Activated CD4-positive, alpha-beta T cell treated with anti-CD3 and anti-CD28 coated beads, Interleukin-2, amount 10 ng/mL, durations not matched to agents 24 days and 14 days (primary cell): ENCODE results near the gene FGFBP1. TPM values are rescaled to one million over a fixed set of nuclear protein-coding genes. Genes with fewer than 3 reads are reported as not detected.

Experiments
- DNase-seq: peaks from one replicate; pipeline ENCODE4 v3.0.0; 2022
- H3K27ac Mint-ChIP-seq: one replicate; pipeline ENCODE4 v1.8.0; 2022; ENCODE audit warnings: mild to moderate bottlenecking, mixed read lengths
- H3K27me3 Mint-ChIP-seq: one replicate; pipeline ENCODE4 v1.8.0; 2022; ENCODE audit warnings: mixed read lengths
- H3K36me3 Mint-ChIP-seq: one replicate; pipeline ENCODE4 v1.8.0; 2022; ENCODE audit warnings: low read depth, mild to moderate bottlenecking, mixed read lengths
- H3K4me1 Mint-ChIP-seq: one replicate; pipeline ENCODE4 v1.8.0; 2021; ENCODE audit warnings: mixed read lengths
- H3K4me3 Mint-ChIP-seq: one replicate; pipeline ENCODE4 v1.8.0; 2022; ENCODE audit warnings: mild to moderate bottlenecking, moderate library complexity, mixed read lengths
- H3K9me3 Mint-ChIP-seq: one replicate; pipeline ENCODE4 v1.8.0; 2021; ENCODE audit warnings: mixed read lengths
- intact Hi-C: fragments of 100-400 bp; cut with micrococcal nuclease; formaldehyde crosslinking; loops from one replicate; pipeline ENCODE4 v1.15.1; 2023
- total RNA-seq: library from RNA; stranded (reverse); gene quantifications from 2 replicates; pipeline ENCODE4 v1.2.3, GENCODE V29; 2022

The FGFBP1 gene
- total RNA-seq, 1 donor from 2014 or later = not detected

DNA sequence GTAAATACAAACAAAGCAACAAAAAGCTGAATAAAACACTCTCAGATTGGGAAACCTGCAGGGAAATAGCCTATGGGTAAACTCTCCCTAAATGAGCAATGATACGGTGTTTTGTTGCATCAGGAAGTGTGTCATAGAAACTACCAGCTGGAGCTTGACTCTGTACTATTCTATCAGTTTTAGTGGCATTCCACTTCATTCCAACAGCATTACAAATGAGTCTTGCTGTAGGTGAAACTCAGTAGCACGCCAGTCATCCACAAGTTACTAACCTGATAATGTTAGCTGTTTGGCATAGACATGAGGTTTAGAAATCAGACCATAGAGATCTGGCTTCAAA, 24.9 kb downstream of the FGFBP1 start:
- intact Hi-C loops = no loop called here
- DNase-seq = no peak
- Mint-ChIP-seq H3K4me1 (no peaks in the 10 kb centered on the region), H3K36me3 (no peaks in the 10 kb centered on the region), H3K9me3 (peaks cover 4% of the 10 kb centered on the region), H3K27me3 (peaks cover 14% of the 10 kb centered on the region), H3K4me3 (no peak overlapping the region), H3K27ac (no peak overlapping the region)

GRCh38 chr4:15912961-15913630, 25.4 kb downstream of the FGFBP1 start:
- no peak for DNase-seq
- intact Hi-C loops = no loop called here
- Mint-ChIP-seq H3K9me3 (peaks cover 4% of the 10 kb centered on the region), H3K4me1 (no peaks in the 10 kb centered on the region), H3K4me3 (no peak overlapping the region), H3K27me3 (peaks cover 15% of the 10 kb centered on the region), H3K36me3 (no peaks in the 10 kb centered on the region), H3K27ac (no peak overlapping the region)

DNA sequence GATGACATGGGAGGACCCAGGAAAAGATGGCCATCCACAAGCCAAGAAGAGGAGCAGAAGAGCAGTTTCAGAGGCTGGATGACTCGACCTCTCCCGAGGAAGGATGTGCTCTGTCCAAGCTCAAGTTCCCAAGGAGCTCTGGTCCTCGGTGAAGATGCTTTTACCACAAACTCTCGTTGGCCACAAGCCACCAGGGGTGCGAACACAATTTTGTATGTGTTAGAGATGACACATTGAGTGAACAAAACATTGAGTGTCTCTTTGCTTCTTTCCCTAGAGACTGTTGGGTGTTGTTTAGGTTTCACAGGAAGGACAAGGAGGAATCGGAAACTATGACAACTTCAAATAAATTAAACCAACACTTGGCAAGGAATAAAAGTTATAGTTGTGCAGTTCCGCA, 26.3 kb downstream of the FGFBP1 start:
- Mint-ChIP-seq H3K4me1 (no peaks in the 10 kb centered on the region), H3K36me3 (no peaks in the 10 kb centered on the region), H3K27ac (no peak overlapping the region), H3K27me3 (peaks cover 15% of the 10 kb centered on the region), H3K9me3 (peaks cover 4% of the 10 kb centered on the region), H3K4me3 (no peak overlapping the region)
- DNase-seq = no peak
- intact Hi-C loops = no loop called here

GRCh38 chr4:15910155-15910940, 28.2 kb downstream of the FGFBP1 start:
- no peaks in the 10 kb centered on the region for H3K36me3 Mint-ChIP-seq
- intact Hi-C loops = no loop called here
- peaks cover 10% of the 10 kb centered on the region for H3K27me3 Mint-ChIP-seq
- H3K4me1 Mint-ChIP-seq = no peaks in the 10 kb centered on the region
- no peak overlapping the region for H3K27ac Mint-ChIP-seq
- no peak overlapping the region for H3K4me3 Mint-ChIP-seq
- no peak for DNase-seq
- H3K9me3 Mint-ChIP-seq = no peaks in the 10 kb centered on the region

DNA sequence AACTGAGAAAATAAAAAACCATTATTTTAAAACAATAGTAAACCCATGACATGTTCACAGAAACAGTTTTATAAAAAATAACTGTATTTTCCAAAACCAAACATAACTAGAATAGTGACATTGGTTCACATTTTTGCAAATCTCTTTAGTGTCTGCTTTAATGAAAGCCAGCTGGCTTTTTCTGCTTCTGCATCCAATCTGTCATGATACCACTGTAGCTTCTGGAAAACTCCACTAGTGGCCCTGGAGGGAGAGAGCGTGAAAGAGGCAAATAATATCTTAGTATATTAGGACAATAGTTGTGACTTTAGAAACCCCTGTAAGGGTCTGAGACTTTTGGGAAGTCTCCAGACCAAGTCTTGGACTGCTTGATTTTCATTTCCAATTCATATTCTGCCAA, 31.1 kb downstream of the FGFBP1 start:
- no peak overlapping the region for H3K4me3 Mint-ChIP-seq
- H3K9me3 Mint-ChIP-seq = no peaks in the 10 kb centered on the region
- intact Hi-C loops = no loop called here
- DNase-seq = no peak
- H3K27me3 Mint-ChIP-seq = peaks cover 11% of the 10 kb centered on the region
- no peaks in the 10 kb centered on the region for H3K36me3 Mint-ChIP-seq
- H3K27ac Mint-ChIP-seq = no peak overlapping the region
- H3K4me1 Mint-ChIP-seq = peaks cover 3% of the 10 kb centered on the region

DNA sequence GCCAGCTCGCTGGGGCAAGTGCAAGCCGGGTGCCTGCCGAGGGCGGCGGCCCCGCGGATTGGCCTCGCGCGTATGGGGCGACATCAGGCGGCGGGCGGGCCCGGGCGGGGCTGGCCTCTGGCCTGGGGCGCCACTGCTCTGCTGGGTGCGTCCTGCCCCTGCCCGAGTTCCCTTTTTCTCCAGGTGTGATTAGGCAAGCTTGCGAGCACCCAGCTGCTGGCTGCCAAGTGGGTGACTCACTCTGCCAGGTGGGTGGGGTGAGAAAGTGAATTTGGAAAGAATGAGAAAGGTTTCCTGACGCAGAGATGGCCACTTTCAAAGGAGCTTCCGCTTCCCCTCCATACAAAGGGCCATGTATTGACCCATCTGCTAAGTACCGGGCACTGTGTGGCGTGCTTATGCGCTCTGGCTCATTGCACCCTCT, 32.5 kb downstream of the FGFBP1 start:
- H3K27ac Mint-ChIP-seq = no peak overlapping the region
- peaks cover 5% of the 10 kb centered on the region for H3K4me1 Mint-ChIP-seq
- no peaks in the 10 kb centered on the region for H3K36me3 Mint-ChIP-seq
- no peak overlapping the region for H3K4me3 Mint-ChIP-seq
- no peaks in the 10 kb centered on the region for H3K9me3 Mint-ChIP-seq
- DNase-seq = no peak
- intact Hi-C loops = no loop called here
- peaks cover 10% of the 10 kb centered on the region for H3K27me3 Mint-ChIP-seq

DNA sequence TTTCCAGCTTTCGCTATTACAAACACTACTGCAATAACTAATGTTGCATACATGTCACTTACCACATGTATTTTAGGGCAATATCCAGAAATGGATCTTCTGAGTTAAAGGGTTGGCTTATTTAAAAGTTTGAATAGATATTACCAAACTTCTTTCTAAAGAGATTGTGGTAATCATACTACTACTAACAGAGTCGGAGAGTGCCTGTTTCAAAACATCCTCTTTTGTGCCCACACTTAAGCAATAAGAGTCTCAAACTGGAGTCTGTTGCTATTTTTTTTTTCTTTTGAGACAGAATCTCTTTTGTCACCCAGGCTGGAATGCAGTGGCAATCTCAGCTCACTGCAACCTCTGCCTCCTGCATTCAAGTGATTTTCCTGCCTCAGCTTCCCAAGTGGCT, 35.8 kb downstream of the FGFBP1 start:
- Mint-ChIP-seq H3K27ac (no peak overlapping the region), H3K9me3 (no peaks in the 10 kb centered on the region), H3K27me3 (peaks cover 17% of the 10 kb centered on the region), H3K36me3 (no peaks in the 10 kb centered on the region), H3K4me3 (no peak overlapping the region), H3K4me1 (peaks cover 5% of the 10 kb centered on the region)
- no peak for DNase-seq
- intact Hi-C loops = no loop called here

DNA sequence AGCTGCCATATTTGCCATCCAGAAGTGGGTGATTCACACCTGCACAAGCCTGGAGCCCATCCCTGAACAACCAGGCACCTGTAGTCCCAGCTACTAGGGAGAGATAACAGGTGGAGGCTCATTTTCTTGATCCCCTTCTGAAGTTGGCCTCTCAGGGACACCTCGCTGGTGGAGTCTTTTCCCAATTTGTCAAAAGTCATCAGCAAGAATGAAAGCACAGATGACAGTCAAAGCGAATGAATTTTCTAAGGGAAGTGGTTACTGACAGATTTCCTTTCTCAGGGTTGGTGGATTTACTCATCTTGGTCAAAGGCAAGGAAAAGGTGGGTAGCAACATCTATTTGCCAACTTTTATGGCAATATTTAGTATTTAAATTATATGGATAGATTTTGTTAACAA, 36.5 kb downstream of the FGFBP1 start:
- H3K27me3 Mint-ChIP-seq = peaks cover 19% of the 10 kb centered on the region
- H3K9me3 Mint-ChIP-seq = no peaks in the 10 kb centered on the region
- peaks cover 5% of the 10 kb centered on the region for H3K4me1 Mint-ChIP-seq
- H3K36me3 Mint-ChIP-seq = no peaks in the 10 kb centered on the region
- intact Hi-C loops = no loop called here
- H3K4me3 Mint-ChIP-seq = no peak overlapping the region
- no peak overlapping the region for H3K27ac Mint-ChIP-seq
- no peak for DNase-seq

- intact Hi-C loops = no loop called here
- Mint-ChIP-seq H3K4me1 (peaks cover 5% of the 10 kb centered on the region), H3K27me3 (peaks cover 21% of the 10 kb centered on the region), H3K4me3 (no peak overlapping the region), H3K9me3 (no peaks in the 10 kb centered on the region), H3K36me3 (no peaks in the 10 kb centered on the region), H3K27ac (no peak overlapping the region)
- DNase-seq = no peak
These were observed 37.5 kb downstream of the FGFBP1 start for GRCh38 chr4:15901007-15901406.

- Mint-ChIP-seq H3K4me3 (no peak overlapping the region), H3K4me1 (peaks cover 5% of the 10 kb centered on the region)
These were observed 39.0 kb downstream of the FGFBP1 start for GRCh38 chr4:15899511-15899910.

DNA sequence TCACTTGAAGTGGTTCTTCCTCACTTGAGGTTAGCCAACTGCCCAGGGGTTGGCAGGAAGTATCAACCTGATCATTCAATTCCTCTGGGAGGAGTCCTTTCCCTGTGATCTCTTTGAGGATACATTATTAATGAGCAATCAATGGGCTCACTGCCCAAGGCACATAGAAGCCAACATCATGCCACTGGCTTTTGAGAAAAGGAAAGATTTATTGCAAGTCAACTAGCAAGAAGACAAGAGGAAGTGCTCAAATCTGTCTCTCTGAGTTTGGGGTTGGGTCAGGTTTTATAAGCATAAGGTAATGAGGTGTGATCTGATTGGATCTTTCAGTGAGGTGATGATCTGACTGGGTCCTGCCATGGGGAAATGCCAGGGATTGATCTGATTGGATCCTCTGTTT, 39.6 kb downstream of the FGFBP1 start:
- Mint-ChIP-seq H3K36me3 (no peaks in the 10 kb centered on the region), H3K4me3 (no peak overlapping the region), H3K4me1 (peaks cover 5% of the 10 kb centered on the region), H3K9me3 (no peaks in the 10 kb centered on the region), H3K27ac (no peak overlapping the region), H3K27me3 (peaks cover 26% of the 10 kb centered on the region)
- intact Hi-C loops = no loop called here
- no peak for DNase-seq

More at GRCh38 chr4:15899511-15899910, 39.0 kb downstream of the FGFBP1 start:
- no peak for DNase-seq
- intact Hi-C loops = no loop called here
- Mint-ChIP-seq H3K36me3 (no peaks in the 10 kb centered on the region), H3K27me3 (peaks cover 24% of the 10 kb centered on the region), H3K9me3 (no peaks in the 10 kb centered on the region), H3K27ac (no peak overlapping the region)

GRCh38 chr4:15897577-15897976, 41.0 kb downstream of the FGFBP1 start:
- DNase-seq = no peak
- Mint-ChIP-seq H3K4me3 (no peak overlapping the region), H3K36me3 (no peaks in the 10 kb centered on the region), H3K27me3 (peaks cover 25% of the 10 kb centered on the region), H3K4me1 (peaks cover 4% of the 10 kb centered on the region), H3K27ac (no peak overlapping the region), H3K9me3 (no peaks in the 10 kb centered on the region)
- intact Hi-C loops = no loop called here

GRCh38 chr4:15894921-15895916, 43.3 kb downstream of the FGFBP1 start:
- Mint-ChIP-seq H3K36me3 (no peaks in the 10 kb centered on the region), H3K27ac (no peak overlapping the region), H3K27me3 (peaks cover 24% of the 10 kb centered on the region), H3K4me1 (no peaks in the 10 kb centered on the region), H3K4me3 (no peak overlapping the region), H3K9me3 (no peaks in the 10 kb centered on the region)
- DNase-seq = no peak
- intact Hi-C loops = no loop called here

GRCh38 chr4:15894393-15894792, 44.1 kb downstream of the FGFBP1 start:
- intact Hi-C loops = no loop called here
- H3K27ac Mint-ChIP-seq = no peak overlapping the region

More at GRCh38 chr4:15894393-15894792, 44.1 kb downstream of the FGFBP1 start:
- H3K36me3 Mint-ChIP-seq = no peaks in the 10 kb centered on the region
- H3K27me3 Mint-ChIP-seq = peaks cover 22% of the 10 kb centered on the region
- no peak for DNase-seq
- H3K4me1 Mint-ChIP-seq = no peaks in the 10 kb centered on the region
- H3K9me3 Mint-ChIP-seq = no peaks in the 10 kb centered on the region
- H3K4me3 Mint-ChIP-seq = no peak overlapping the region
